Spleen (tissue), 11 donors: ENCODE data around the gene SPDYC. TPM values are rescaled to one million over a fixed set of nuclear protein-coding genes. Genes with fewer than 3 reads are reported as not detected.

Experiments used
- DNase-seq: peaks from one replicate; pipeline ENCODE4 v3.0.0-alpha.2; 2020
- H3K27ac ChIP-seq, 8 donors: fragments of 200-600 bp; sonication (generic) in 7 of 8; 1 replicate in 4 of 8; 2 replicates in 4 of 8; pipeline versions ENCODE4 v1.5.0 to v1.8.0; 2016 to 2021; ENCODE audit warnings: inconsistent platforms in 4 of 8, mild to moderate bottlenecking in 4 of 8, moderate library complexity in 1 of 8
- H3K27me3 ChIP-seq, 7 donors: fragments of 200-600 bp; sonication (generic) in 6 of 7; replicated peaks in 1 of 7; 1 replicate in 4 of 7; 2 replicates in 3 of 7; pipeline versions ENCODE4 v1.5.0 to v1.8.0; 2016 to 2021; ENCODE audit warnings: inconsistent platforms in 3 of 7, mild to moderate bottlenecking in 1 of 7
- H3K36me3 ChIP-seq, 6 donors: fragments of 200-600 bp; sonication (generic) in 5 of 6; 1 replicate in 4 of 6; 2 replicates in 2 of 6; pipeline versions ENCODE4 v1.5.0 to v1.8.0; 2016 to 2021; ENCODE audit warnings: inconsistent platforms in 2 of 6
- H3K4me1 ChIP-seq, 6 donors: fragments of 200-600 bp; sonication (generic) in 5 of 6; 1 replicate in 3 of 6; 2 replicates in 3 of 6; pipeline versions ENCODE4 v1.5.0 to v1.8.0; 2016 to 2021; ENCODE audit warnings: inconsistent platforms in 3 of 6
- H3K4me3 ChIP-seq, 8 donors: fragments of 200-600 bp; sonication (generic) in 7 of 8; 1 replicate in 4 of 8; 2 replicates in 4 of 8; pipeline versions ENCODE4 v1.5.0 to v1.8.0; 2016 to 2021; ENCODE audit warnings: inconsistent platforms in 4 of 8, mild to moderate bottlenecking in 4 of 8, moderate library complexity in 2 of 8
- H3K9me3 ChIP-seq, 8 donors: fragments of 200-600 bp; sonication (generic) in 7 of 8; 1 replicate in 4 of 8; 2 replicates in 4 of 8; pipeline versions ENCODE4 v1.5.0 to v1.8.0; 2016 to 2021; ENCODE audit warnings: inconsistent platforms in 4 of 8
- CTCF ChIP-seq, 11 experiments: fragments of 200-600 bp in 7 of 11; fragments of 450-650 bp in 4 of 11; sonication (generic) in 4 of 11; IDR thresholded peaks in 8 of 11; conservative IDR thresholded peaks in 3 of 11; 1 replicate in 7 of 11; 2 replicates in 4 of 11; pipeline versions ENCODE4 v1.4.0 to v1.8.0; 2016 to 2021; ENCODE audit warnings: antibody characterized with exemption in 11 of 11, inconsistent platforms in 4 of 11, mild to moderate bottlenecking in 1 of 11
- POLR2A ChIP-seq, 3 donors: fragments of 450-650 bp; IDR thresholded peaks; one replicate each; pipeline ENCODE4 v1.5.1; 2017; ENCODE audit warnings: antibody characterized with exemption in 3 of 3, mild to moderate bottlenecking in 1 of 3
- POLR2AphosphoS5 ChIP-seq, 3 donors: sonication (generic); formaldehyde crosslinking; IDR thresholded peaks; one replicate each; pipeline ENCODE4 v1.5.1; 2017; ENCODE audit warnings: antibody characterized with exemption in 3 of 3
- WGBS, 5 donors: extraction: QIAGEN DNeasy Blood & Tissue Kit in 3 of 5; methylation state at CpG; one replicate each; pipeline versions ENCODE4 v1.1.5 to v1.1.7; 2013 to 2018; 5-methylcytosine and 5-hydroxymethylcytosine counted together
- intact Hi-C: fragments of 100-400 bp; cut with DNase I; formaldehyde crosslinking; loops from one replicate; pipeline ENCODE4 v1.15.0; 2023; ENCODE audit warnings: low total_unique reads
- polyA plus RNA-seq, 3 donors: library from polyadenylated mRNA; stranded (reverse); fragments of 200-250 nt; gene quantifications; one replicate each; pipeline ENCODE4 v1.2.1, GENCODE V29; 2013
- total RNA-seq, 7 donors: library from RNA; depleted of rRNA in 3 of 7; stranded (reverse); fragments of >200 nt in 3 of 7; fragmentation: NEBNext Ultra II Directional in 4 of 7; extraction: Animal tissue kit (Norgen Biotek cat#: 25700) in 4 of 7; gene quantifications; one replicate each; pipeline versions ENCODE4 v1.1.0 to v1.2.1, GENCODE V29; 2016 to 2021
- donor health status: healthy with polysubstance abuse.
- donor health status: DM: no; HTN: no; CAD: no; lungs with moderate emphysema.
- donor health status: DM: no; HTN: no; CAD: no.
- donor health status: Bipolar disorder and iron deficiency.
- donor health status: healthy.
- donor health status: DM: no; HTN: no; CAD: no.
- donor health status: DM: yes; HTN: yes; CAD: no.

The SPDYC gene
- total and polyA plus RNA-seq, 10 donors, result 0.11 TPM; not detected in 9

GRCh38 chr11:65208785-65209710, 39.0 kb downstream of the SPDYC start:
- Histone ChIP-seq H3K9me3 (no peaks in the 10 kb centered on the region), H3K27me3 (no peaks in the 10 kb centered on the region), H3K27ac (peak overlapping the region in 4 of 8 donors; percentile 10 to 41 (median 22)), H3K4me1 (peaks cover 0 to 70% (median 38%) of the 10 kb centered on the region in 6 donors), H3K36me3 (peaks cover 4 to 85% (median 72%) of the 10 kb centered on the region in 6 donors), H3K4me3 (no peak overlapping the region)
- 58 to 74% (median 62%) methylated on average over 13 of the region's 13 CpGs for WGBS, 5 donors
- DNase-seq, result no peak
- TF ChIP-seq POLR2AphosphoS5 (IDR thresholded peaks at IDR 0.05) (no peak), POLR2A (IDR thresholded peaks at IDR 0.05) (no peak), CTCF (IDR thresholded peaks at IDR 0.05 in 8 of 11, conservative IDR thresholded peaks at IDR 0.05 in 3 of 11) (no peak)
- intact Hi-C loops, result no loop called here

DNA sequence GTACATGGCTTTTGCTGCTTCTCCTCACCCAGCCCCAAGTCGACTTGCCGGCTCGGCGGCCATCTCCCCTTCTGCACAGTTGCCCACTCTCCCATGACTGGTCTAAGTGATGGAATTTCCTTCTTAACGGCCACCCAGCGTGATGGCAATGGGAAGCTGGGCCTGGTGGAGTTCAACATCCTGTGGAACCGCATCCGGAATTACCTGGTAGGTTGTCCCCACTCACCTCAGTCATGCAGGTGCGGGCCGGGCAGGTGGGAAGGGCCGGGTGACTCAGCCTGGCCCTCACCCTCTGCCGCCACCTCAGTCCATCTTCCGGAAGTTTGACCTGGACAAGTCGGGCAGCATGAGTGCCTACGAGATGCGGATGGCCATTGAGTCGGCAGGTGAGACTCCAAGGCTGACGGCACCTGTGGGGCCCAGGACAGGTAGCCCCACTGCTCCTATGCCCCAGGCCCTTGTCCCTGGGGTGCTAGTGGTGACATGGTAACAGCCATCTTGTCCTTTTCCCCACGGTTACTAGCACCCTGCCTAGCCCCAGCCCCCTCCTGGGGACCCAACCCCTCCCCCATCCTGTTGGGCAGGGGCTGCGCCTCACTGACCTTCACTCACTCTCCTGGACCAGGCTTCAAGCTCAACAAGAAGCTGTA, 39.8 kb downstream of the SPDYC start:
- Histone ChIP-seq H3K9me3 (no peaks in the 10 kb centered on the region), H3K4me3 (no peak overlapping the region), H3K36me3 (peaks cover 4 to 77% (median 66%) of the 10 kb centered on the region in 6 donors), H3K4me1 (peaks cover 0 to 71% (median 41%) of the 10 kb centered on the region in 6 donors), H3K27ac (no peak overlapping the region), H3K27me3 (no peaks in the 10 kb centered on the region)
- intact Hi-C loops, result no loop called here
- DNase-seq, result no peak
- WGBS, 5 donors, result 90 to 94% (median 94%) methylated on average over 17 to 20 of the region's 20 CpGs
- peak in 1 of 3 donors; percentile 40 for TF ChIP-seq POLR2AphosphoS5 (IDR thresholded peaks at IDR 0.05)
- no peak for TF ChIP-seq POLR2A (IDR thresholded peaks at IDR 0.05)
- TF ChIP-seq CTCF (IDR thresholded peaks at IDR 0.05 in 8 of 11, conservative IDR thresholded peaks at IDR 0.05 in 3 of 11), result no peak

DNA sequence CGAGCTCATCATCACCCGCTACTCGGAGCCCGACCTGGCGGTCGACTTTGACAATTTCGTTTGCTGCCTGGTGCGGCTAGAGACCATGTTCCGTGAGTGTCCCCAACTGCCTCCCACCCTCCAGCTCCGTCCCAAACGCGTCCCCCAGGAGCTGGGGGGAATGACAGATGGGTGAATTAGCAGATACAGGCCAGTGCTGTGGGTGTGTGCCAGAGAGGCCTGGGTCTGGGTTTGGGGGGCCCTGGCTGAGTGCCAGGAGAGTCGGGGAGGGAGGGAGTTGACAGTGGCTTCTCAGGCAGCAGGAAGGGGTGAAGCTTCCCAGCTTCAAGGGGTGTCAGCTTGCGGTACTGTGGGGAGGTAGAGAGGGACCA, 40.3 kb downstream of the SPDYC start:
- Histone ChIP-seq H3K27ac (no peak overlapping the region), H3K9me3 (no peaks in the 10 kb centered on the region), H3K36me3 (peaks cover 4 to 72% (median 61%) of the 10 kb centered on the region in 6 donors), H3K4me3 (no peak overlapping the region), H3K27me3 (no peaks in the 10 kb centered on the region), H3K4me1 (peaks cover 0 to 71% (median 38%) of the 10 kb centered on the region in 6 donors)
- WGBS, 5 donors, result 85 to 90% (median 86%) methylated on average over 14 of the region's 14 CpGs
- intact Hi-C loops, result no loop called here
- no peak for DNase-seq
- TF ChIP-seq CTCF (IDR thresholded peaks at IDR 0.05 in 8 of 11, conservative IDR thresholded peaks at IDR 0.05 in 3 of 11) (no peak), POLR2AphosphoS5 (IDR thresholded peaks at IDR 0.05) (peak in 1 of 3 donors; percentile 20)

DNA sequence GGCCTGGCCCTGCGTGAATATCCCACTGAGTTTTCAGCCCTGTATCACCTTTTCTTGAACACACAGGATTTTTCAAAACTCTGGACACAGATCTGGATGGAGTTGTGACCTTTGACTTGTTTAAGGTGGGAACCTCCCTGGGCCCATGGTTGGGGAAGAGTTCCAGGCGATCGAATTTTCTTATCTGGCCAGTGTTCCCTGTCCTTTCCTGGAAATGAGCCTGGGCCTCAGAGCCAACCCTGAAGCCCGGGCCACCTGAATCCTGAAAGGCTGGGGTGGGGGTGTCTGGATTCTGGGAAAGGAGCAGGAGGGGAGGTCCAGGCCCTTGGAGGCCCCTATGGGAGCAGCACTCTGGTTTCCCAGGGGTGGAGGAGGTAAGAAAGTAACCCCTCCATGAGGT, 40.7 kb downstream of the SPDYC start:
- H3K4me3 ChIP-seq, result no peak overlapping the region
- TF ChIP-seq POLR2A (IDR thresholded peaks at IDR 0.05), result no peak
- TF ChIP-seq POLR2AphosphoS5 (IDR thresholded peaks at IDR 0.05), result no peak
- TF ChIP-seq CTCF (IDR thresholded peaks at IDR 0.05 in 8 of 11, conservative IDR thresholded peaks at IDR 0.05 in 3 of 11), result no peak
- intact Hi-C loops, result no loop called here
- no peak for DNase-seq
- peaks cover 0 to 71% (median 38%) of the 10 kb centered on the region in 6 donors for H3K4me1 ChIP-seq
- WGBS, 5 donors, result 68 to 81% (median 76%) methylated on average over 4 of the region's 4 CpGs
- no peaks in the 10 kb centered on the region for H3K27me3 ChIP-seq
- H3K27ac ChIP-seq, result no peak overlapping the region
- no peaks in the 10 kb centered on the region for H3K9me3 ChIP-seq
- peaks cover 4 to 68% (median 57%) of the 10 kb centered on the region in 6 donors for H3K36me3 ChIP-seq
